ENCODE results near the gene ZKSCAN3. TPM values are rescaled to one million over a fixed set of nuclear protein-coding genes. Genes with fewer than 3 reads are reported as not detected.

ZKSCAN3 gene
- total and polyA plus RNA-seq, 2 experiments from 2014 or later = 3.0 to 7.6 TPM

DNA sequence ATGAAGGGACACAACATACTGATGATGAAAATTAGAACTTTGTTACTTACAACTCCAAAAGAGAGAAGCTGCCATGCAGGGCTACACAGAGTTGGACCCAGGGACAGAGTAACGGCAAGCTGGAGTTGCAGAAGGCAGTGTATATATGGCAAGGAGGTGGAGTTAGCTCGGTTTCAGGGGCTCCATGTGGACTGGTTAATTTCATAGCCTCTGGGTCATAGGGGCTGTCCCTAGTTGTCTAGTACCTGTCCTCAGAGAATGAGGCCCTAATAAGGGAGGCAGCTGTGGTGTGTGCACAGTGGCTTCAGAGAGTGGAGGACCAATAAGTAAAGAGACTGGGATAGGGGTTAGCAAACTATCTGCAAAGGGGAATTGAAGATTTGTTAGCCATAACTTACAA is 57.7 kb downstream of the ZKSCAN3 start:
- H3K4me3 Mint-ChIP-seq = no peak overlapping the region

More for the DNA sequence above, 57.7 kb downstream of the ZKSCAN3 start:
- Histone ChIP-seq H3F3A (replicated peaks; ENCODE audit: low read depth) (no peaks in the 10 kb centered on the region), H3K27me3 (ENCODE audit: insufficient read depth) (peaks cover 7% of the 10 kb centered on the region), H2AFZ (no peak overlapping the region), H3K4me3 (no peak overlapping the region), H3K79me2 (replicated peaks; ENCODE audit: insufficient read depth) (no peaks in the 10 kb centered on the region), H4K20me1 (replicated peaks; ENCODE audit: insufficient read depth) (no peaks in the 10 kb centered on the region), H3K27ac (ENCODE audit: low read depth) (no peak overlapping the region), H3K4me2 (no peak overlapping the region), H3K4me1 (ENCODE audit: insufficient read depth) (no peaks in the 10 kb centered on the region), H3K9me2 (ENCODE audit: insufficient read depth) (no peaks in the 10 kb centered on the region), H3K36me3 (ENCODE audit: insufficient read depth) (no peaks in the 10 kb centered on the region)
- no peaks in the 10 kb centered on the region for H3K36me3 Mint-ChIP-seq (ENCODE audit: low read depth)
- H3K27ac Mint-ChIP-seq = no peak overlapping the region
- H3K4me1 Mint-ChIP-seq = no peaks in the 10 kb centered on the region
- H3K27me3 Mint-ChIP-seq (ENCODE audit: insufficient read depth, low read depth, poor library complexity) = peaks cover 6% of the 10 kb centered on the region
- H3K9me3 Mint-ChIP-seq = no peaks in the 10 kb centered on the region
- ATAC-seq (no peak), DNase-seq (ENCODE audit: low spot score) (no peak)
- TF ChIP-seq STAT1 (IDR thresholded peaks at IDR 0.05; ENCODE audit: unreplicated experiment) (no peak), EZH2 (IDR thresholded peaks at IDR 0.05; ENCODE audit: low read depth, unreplicated experiment) (no peak), ZNF114 (CRISPR knock-in tag; IDR thresholded peaks at IDR 0.05) (no peak), EZH2phosphoT487 (IDR thresholded peaks at IDR 0.05; ENCODE audit: unreplicated experiment) (no peak), JUNB (IDR thresholded peaks at IDR 0.05; ENCODE audit: unreplicated experiment) (no peak), POLR2AphosphoS5 (IDR thresholded peaks at IDR 0.05; ENCODE audit: low read depth) (no peak), CREB1 (CRISPR knock-in tag; IDR thresholded peaks at IDR 0.05; ENCODE audit: low read depth) (no peak), ZNF331 (CRISPR knock-in tag; IDR thresholded peaks at IDR 0.05; ENCODE audit: low read depth) (no peak), NANOG (IDR thresholded peaks at IDR 0.05; ENCODE audit: borderline replicate concordance) (no peak)
- TF ChIP-seq, protein P1, sequence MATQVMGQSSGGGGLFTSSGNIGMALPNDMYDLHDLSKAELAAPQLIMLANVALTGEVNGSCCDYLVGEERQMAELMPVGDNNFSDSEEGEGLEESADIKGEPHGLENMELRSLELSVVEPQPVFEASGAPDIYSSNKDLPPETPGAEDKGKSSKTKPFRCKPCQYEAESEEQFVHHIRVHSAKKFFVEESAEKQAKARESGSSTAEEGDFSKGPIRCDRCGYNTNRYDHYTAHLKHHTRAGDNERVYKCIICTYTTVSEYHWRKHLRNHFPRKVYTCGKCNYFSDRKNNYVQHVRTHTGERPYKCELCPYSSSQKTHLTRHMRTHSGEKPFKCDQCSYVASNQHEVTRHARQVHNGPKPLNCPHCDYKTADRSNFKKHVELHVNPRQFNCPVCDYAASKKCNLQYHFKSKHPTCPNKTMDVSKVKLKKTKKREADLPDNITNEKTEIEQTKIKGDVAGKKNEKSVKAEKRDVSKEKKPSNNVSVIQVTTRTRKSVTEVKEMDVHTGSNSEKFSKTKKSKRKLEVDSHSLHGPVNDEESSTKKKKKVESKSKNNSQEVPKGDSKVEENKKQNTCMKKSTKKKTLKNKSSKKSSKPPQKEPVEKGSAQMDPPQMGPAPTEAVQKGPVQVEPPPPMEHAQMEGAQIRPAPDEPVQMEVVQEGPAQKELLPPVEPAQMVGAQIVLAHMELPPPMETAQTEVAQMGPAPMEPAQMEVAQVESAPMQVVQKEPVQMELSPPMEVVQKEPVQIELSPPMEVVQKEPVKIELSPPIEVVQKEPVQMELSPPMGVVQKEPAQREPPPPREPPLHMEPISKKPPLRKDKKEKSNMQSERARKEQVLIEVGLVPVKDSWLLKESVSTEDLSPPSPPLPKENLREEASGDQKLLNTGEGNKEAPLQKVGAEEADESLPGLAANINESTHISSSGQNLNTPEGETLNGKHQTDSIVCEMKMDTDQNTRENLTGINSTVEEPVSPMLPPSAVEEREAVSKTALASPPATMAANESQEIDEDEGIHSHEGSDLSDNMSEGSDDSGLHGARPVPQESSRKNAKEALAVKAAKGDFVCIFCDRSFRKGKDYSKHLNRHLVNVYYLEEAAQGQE (IDR thresholded peaks at IDR 0.05; ENCODE audit: unreplicated experiment) = no peak
- TF ChIP-seq, protein P2, sequence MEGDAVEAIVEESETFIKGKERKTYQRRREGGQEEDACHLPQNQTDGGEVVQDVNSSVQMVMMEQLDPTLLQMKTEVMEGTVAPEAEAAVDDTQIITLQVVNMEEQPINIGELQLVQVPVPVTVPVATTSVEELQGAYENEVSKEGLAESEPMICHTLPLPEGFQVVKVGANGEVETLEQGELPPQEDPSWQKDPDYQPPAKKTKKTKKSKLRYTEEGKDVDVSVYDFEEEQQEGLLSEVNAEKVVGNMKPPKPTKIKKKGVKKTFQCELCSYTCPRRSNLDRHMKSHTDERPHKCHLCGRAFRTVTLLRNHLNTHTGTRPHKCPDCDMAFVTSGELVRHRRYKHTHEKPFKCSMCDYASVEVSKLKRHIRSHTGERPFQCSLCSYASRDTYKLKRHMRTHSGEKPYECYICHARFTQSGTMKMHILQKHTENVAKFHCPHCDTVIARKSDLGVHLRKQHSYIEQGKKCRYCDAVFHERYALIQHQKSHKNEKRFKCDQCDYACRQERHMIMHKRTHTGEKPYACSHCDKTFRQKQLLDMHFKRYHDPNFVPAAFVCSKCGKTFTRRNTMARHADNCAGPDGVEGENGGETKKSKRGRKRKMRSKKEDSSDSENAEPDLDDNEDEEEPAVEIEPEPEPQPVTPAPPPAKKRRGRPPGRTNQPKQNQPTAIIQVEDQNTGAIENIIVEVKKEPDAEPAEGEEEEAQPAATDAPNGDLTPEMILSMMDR (conservative IDR thresholded peaks at IDR 0.05; ENCODE audit: low read depth in 2 of 2) = no peak
- TF ChIP-seq, protein P3, sequence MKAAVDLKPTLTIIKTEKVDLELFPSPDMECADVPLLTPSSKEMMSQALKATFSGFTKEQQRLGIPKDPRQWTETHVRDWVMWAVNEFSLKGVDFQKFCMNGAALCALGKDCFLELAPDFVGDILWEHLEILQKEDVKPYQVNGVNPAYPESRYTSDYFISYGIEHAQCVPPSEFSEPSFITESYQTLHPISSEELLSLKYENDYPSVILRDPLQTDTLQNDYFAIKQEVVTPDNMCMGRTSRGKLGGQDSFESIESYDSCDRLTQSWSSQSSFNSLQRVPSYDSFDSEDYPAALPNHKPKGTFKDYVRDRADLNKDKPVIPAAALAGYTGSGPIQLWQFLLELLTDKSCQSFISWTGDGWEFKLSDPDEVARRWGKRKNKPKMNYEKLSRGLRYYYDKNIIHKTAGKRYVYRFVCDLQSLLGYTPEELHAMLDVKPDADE (IDR thresholded peaks at IDR 0.05) = no peak
- TF ChIP-seq, protein P4, sequence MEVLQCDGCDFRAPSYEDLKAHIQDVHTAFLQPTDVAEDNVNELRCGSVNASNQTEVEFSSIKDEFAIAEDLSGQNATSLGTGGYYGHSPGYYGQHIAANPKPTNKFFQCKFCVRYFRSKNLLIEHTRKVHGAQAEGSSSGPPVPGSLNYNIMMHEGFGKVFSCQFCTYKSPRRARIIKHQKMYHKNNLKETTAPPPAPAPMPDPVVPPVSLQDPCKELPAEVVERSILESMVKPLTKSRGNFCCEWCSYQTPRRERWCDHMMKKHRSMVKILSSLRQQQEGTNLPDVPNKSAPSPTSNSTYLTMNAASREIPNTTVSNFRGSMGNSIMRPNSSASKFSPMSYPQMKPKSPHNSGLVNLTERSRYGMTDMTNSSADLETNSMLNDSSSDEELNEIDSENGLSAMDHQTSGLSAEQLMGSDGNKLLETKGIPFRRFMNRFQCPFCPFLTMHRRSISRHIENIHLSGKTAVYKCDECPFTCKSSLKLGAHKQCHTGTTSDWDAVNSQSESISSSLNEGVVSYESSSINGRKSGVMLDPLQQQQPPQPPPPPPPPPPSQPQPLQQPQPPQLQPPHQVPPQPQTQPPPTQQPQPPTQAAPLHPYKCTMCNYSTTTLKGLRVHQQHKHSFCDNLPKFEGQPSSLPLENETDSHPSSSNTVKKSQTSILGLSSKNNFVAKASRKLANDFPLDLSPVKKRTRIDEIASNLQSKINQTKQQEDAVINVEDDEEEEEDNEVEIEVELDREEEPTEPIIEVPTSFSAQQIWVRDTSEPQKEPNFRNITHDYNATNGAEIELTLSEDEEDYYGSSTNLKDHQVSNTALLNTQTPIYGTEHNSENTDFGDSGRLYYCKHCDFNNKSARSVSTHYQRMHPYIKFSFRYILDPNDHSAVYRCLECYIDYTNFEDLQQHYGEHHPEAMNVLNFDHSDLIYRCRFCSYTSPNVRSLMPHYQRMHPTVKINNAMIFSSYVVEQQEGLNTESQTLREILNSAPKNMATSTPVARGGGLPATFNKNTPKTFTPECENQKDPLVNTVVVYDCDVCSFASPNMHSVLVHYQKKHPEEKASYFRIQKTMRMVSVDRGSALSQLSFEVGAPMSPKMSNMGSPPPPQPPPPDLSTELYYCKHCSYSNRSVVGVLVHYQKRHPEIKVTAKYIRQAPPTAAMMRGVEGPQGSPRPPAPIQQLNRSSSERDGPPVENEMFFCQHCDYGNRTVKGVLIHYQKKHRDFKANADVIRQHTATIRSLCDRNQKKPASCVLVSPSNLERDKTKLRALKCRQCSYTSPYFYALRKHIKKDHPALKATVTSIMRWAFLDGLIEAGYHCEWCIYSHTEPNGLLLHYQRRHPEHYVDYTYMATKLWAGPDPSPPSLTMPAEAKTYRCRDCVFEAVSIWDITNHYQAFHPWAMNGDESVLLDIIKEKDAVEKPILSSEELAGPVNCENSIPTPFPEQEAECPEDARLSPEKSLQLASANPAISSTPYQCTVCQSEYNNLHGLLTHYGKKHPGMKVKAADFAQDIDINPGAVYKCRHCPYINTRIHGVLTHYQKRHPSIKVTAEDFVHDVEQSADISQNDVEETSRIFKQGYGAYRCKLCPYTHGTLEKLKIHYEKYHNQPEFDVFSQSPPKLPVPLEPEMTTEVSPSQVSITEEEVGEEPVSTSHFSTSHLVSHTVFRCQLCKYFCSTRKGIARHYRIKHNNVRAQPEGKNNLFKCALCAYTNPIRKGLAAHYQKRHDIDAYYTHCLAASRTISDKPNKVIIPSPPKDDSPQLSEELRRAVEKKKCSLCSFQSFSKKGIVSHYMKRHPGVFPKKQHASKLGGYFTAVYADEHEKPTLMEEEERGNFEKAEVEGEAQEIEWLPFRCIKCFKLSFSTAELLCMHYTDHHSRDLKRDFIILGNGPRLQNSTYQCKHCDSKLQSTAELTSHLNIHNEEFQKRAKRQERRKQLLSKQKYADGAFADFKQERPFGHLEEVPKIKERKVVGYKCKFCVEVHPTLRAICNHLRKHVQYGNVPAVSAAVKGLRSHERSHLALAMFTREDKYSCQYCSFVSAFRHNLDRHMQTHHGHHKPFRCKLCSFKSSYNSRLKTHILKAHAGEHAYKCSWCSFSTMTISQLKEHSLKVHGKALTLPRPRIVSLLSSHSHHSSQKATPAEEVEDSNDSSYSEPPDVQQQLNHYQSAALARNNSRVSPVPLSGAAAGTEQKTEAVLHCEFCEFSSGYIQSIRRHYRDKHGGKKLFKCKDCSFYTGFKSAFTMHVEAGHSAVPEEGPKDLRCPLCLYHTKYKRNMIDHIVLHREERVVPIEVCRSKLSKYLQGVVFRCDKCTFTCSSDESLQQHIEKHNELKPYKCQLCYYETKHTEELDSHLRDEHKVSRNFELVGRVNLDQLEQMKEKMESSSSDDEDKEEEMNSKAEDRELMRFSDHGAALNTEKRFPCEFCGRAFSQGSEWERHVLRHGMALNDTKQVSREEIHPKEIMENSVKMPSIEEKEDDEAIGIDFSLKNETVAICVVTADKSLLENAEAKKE (CRISPR knock-in tag; IDR thresholded peaks at IDR 0.05) = no peak
